HG02642 (cell line): Measurements from ENCODE around the gene NINL.
"Not testable (repeated sequence)": the region's sequence is repeated elsewhere in the genome, so short reads cannot be mapped to it uniquely, and the experiment has no call there.

ENCODE experiments used
- ATAC-seq: cut with Tn5 transposase; IDR thresholded peaks from one replicate; pipeline ENCODE4 v1.9.1; 2021; ENCODE audit warnings: mild to moderate bottlenecking; ENCODE audit not compliant: unreplicated experiment, poor library complexity

Gene NINL

GRCh38 chr20:25507385-25508082, 77.8 kb downstream of the NINL start:
- ATAC-seq: no peak

DNA sequence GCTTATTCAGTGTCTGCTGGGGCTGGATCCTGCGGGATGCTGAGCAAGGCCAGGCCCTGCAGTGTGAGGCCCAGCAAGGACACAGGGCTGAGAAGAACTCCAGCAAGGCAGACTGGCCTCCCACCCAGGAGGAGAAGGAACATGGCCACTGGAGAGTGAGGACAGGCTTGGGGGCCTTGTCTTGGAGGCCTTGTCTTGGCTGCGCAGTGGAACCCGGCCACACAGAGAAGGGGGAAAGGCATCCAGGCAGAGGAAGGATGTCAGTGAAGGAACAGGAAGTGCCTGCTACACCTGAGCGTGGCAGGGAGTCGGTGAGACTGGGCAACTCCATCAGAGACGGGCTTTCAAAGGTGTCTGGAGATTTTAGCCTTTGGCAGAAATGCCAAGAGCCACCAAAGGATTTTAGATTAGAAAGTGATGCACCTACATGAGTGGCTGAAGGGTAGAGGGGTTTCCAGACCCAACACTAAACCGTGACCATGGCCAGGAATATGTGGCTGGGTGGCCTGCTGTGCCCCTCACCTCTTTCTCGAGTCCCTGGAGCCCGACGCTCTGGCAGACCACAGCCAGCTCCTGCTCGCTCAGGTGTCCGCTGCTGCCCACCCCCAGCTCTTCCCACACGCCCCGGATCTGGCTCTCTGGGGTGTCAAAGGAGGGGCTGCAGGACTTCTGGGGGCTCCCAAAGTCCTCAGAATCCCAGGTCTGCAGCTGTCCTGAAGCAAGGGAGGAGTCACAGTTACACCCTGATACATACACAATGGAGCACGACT, 80.8 kb downstream of the NINL start:
- no peak for ATAC-seq

- no peak for ATAC-seq
These were observed 81.4 kb downstream of the NINL start for GRCh38 chr20:25503936-25504335.

- not testable (repeated sequence) for ATAC-seq
These were observed 82.2 kb downstream of the NINL start for GRCh38 chr20:25503051-25503639.

- no peak for ATAC-seq
These were observed 84.4 kb downstream of the NINL start for GRCh38 chr20:25500880-25501351.

- no peak for ATAC-seq
These were observed 85.4 kb downstream of the NINL start for GRCh38 chr20:25499855-25500434.

GRCh38 chr20:25499031-25499430, 86.3 kb downstream of the NINL start:
- ATAC-seq: no peak

DNA sequence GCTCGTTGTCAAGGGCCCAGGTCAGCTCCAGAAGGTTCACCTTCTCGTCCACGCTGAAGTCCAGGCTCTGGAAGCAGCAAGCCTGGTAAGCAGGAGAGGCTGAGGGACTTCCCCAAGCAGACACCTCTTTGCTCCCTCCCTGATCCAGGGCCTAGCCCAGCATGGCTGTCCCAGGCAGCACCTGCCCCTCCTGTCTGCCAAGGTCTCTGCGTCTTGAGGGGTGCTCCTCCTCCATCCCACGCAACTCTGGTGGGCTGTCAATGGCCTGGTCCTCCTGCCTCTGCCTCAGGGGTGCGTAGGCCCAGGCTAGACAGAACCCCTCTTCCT, 87.1 kb downstream of the NINL start:
- no peak for ATAC-seq

DNA sequence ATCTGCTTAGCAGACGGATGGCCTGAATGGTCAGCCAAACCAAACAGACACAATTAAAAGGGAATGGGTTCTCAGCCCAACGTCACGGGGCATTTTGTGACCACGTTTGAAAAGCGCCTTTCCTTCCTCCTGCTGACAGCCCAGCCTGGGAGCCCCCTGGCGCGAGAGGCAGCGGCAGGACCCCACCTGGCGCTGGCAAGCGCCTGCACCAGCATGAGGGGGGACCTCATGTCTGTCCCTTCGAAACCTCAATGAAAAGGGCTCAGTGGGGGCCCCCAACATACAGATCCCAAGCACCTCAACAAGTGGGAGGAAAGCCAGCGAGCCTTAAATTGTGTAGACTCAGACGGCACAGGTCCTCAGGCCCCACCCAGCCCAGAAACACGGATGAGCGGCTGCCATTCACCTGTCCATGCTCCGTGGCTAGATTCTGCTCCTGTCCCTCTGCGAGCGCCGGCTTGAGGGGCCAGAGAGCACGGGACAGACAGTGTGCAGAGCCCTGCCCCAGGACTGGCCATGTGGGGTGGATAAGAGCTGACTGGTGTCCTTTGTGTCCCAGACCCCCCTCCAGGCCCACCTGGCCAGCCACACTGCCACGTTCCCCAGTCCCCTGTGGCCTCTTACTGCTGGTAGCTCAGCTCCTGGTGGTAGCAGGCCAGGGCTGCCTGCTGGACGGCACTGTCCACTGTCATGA, 87.6 kb downstream of the NINL start:
- ATAC-seq: no peak

DNA sequence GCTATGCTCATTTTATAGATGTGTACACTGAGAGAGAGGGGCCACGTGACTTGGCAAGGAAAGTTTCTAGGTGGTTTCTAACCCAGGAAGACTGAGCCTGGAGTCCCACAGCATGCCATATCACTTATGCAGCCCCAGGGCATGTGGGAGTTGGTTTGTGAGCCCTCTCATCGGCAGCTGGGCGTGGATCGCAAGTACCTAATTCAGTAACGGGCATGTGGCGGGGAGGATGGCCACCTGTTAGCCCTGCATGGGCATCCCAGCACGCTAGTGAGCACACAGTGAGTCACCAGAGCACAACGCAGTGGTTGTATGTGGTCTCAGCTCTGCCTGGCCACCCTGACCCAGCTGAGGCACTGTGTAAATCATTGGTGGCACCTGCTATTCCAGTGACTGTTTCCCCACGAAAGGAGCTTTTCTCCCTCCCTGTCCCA, 88.3 kb downstream of the NINL start:
- ATAC-seq: no peak

GRCh38 chr20:25496165-25496967, 89.0 kb downstream of the NINL start:
- no peak for ATAC-seq

DNA sequence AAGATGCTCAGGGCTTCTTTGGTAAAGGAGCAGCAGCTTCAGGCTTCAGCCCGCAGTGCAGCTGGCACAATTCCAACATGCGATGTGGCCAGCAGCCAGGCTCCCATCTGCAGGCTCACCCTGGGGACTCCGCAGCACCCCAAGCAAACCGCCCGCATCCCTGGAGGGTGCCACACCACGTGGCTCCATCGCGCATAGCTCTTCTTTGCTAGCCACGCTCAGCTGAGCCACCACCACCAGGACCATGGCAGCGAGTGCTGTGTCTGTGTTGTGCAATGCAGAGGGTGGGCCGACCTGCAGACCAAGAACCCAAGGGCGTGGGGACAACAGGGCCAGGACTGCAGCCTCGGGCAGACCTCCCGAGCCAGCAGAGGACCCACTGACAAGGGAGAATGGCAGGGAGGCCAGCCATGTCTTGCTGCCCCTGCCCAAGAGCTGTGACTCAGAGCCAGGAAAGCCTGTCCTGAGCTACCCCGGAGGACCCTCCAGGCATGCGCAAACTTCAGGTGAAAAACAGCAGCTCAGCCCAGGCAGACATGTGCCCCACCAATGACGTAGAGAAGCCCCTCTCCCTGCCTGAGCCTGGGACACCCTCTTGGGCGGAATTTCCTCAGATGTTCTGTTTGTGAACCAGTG, 90.0 kb downstream of the NINL start:
- ATAC-seq: no peak

- ATAC-seq: no peak
These were observed 90.7 kb downstream of the NINL start for GRCh38 chr20:25494506-25495188.

DNA sequence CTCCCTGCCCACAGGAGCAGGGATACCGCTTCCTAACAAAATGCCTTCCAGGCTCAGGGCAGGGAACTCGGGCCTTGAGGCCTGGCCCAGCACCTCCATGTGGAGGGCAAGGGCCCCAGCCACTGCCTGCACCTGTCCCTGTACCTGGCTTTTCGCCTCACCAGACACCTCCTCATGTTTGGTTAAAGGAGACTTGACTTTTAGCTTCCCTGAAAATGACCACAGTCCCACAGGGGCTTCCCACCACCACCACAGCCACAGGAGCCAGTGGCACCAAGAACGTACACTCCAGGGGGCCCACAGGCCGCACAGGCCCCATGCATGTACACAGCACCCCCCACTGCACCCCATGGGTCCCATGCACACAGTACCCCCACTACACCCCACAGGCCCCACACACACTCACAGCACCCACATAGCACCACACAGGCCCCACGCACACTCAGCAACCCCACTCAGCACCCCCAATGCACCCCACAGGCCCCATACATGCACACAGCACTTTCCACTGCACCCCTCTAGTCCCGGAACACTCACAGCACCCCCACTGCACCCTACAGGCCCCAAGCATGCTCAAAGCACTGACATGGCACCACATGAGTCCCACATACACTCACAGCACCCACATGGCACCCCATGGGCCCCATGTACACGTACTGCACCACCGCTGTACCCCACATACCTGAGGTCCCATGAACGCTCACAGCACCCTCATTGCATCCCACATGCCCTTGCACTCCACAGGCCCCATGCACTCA, 91.4 kb downstream of the NINL start:
- ATAC-seq: no peak

DNA sequence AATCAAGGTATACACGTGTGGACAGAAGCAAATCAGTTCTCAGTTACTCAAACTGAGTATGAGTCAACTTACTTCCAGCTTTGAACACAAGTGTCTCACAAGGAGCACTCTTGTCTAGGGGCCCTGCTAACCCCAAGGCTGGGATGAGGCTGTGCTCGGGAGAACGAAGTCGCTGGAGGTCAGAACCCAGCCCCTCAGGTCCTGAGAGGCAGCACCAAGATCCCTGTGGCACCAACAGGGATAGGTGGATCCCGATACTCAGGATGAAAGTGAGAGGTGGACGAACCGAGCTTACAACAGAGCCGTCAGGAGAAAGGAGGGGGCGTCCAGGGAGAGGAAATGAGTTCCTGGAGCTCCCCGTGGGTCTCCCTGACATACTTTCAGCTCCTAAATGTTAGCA, 92.2 kb downstream of the NINL start:
- no peak for ATAC-seq

DNA sequence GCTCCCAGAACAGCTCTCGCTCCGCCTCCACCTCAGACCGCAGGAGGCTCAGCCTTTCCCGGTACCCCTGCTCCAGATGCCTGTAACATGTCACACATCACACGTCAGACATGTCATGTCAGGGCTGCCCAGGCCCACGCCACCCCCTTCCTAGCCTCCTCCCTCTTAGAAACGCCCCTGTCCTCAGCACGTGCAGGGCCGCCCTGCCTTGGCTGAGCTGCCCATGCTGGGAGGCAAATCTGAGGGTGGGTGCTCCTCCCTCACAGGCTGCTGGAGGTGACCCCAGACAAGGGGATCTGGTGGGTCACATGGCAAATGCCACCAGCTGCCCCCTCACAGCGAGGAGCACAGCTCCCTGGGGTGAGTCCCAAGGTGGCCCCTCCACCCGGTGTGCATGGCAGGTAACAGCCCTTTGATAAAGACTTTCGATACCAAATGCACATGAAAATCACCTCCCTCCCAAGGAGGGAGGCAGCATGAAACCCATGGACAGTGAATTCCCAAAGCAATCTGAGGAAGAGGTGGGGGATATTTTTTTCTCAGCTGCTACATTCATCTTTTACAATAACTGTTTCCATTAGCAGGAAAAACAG, 93.8 kb downstream of the NINL start:
- no peak for ATAC-seq

DNA sequence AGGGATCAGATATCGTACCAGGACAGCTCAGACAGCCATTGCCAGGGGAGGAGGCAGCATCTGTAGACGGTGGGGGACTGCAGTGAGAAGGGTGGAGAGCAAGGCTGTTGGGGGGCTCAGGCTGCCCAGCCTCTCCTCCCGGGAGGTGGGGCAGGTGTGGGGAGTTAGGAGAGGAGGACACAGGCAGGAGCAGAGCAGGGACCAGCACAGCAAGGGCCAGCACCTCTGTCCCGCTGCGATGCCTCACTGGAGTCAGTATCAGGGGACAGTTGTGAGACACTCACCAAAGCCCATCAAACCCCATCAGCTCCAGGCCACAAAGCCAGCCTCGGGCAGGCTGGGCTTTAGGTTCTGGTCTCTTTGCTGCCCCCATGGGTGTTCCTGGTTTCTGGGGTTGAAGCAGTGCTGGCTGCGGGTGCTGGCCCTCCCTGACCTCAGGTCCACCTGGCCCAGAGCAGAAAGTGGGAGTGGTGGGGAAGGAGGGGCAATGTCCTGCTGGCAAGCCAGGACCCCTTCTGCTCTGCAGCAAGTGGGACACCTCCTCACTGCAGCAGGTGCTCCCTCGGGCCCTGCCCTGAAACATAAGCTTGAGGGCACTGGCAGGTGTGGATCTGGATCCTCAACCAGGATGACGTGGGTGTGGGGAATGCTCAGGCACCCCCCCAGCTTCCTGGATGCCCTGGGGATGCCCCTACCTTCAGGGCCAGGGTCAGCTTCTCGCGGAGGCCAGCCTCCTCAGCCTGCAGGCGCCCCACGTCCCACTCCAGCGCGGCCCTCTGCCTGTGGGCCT, 94.5 kb downstream of the NINL start:
- ATAC-seq: no peak
